GM19043 (cell line): ENCODE data around the gene ATP8B3.

Experiments
- ATAC-seq: cut with Tn5 transposase; IDR thresholded peaks from one replicate; pipeline ENCODE4 v1.9.1; 2021; ENCODE audit warnings: low read depth; ENCODE audit not compliant: unreplicated experiment

Gene ATP8B3

DNA sequence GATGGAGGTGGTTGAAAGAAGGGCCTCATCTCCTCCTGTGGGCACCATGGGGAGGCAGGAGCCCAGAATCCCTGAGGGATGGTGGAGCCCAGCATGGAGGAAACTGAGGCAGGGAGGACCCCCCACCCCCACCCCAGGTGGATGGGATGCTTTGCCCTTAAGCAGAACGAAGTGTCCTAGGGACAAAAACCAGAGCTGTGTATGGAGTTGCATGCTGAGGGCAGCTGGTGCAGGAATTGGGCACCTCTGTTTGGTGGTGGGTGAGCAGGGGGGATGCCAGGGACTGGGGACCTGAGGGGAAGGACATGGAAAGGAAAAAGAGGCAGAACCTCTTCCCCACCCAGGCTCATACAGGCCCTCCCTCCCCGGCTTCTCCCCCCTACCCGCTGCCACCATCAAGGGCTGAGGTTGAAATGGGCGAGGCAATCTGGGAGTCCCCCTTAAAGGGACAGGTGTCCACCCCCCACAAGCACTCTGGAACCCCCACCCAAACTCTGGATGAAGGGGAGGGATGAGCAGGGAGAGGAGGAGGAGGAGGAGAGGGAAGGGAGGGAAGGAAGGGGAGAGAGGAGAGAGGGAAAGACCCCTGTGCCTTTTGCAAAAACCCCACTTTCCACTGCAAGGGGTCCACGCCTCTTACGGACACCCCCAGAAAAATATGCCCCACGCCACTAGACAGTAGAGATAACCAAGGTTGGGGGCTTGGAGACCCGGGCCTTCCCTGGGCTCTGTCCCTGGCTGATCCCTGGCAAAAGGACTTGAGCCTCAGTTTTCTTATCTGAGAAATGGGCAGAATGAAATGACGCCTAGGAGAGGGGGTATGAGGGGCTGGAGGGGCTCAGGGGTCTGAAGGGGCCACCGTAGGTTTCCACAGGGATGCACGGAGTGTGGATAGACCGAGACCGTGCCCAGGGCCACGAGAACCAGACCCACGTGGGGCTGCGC, 52.8 kb downstream of the ATP8B3 start:
- ATAC-seq: no peak

DNA sequence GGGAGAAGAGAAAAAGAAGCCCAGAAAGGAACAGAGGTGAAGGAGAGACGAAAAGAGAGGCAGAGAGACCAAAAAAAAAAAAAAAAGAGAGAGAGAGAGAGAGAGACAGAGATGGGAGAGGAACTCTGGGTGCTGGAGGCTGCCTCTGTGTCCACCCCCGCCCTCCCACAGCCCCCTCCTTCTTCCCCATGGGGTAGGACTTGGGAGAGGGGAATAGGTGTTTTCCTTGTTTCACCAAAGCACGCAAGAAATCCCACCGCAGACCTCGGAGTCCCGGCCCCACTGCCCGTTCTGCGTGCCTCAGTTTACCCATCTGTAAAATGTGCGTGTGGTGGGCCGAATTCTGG, 53.9 kb downstream of the ATP8B3 start:
- ATAC-seq: no peak

DNA sequence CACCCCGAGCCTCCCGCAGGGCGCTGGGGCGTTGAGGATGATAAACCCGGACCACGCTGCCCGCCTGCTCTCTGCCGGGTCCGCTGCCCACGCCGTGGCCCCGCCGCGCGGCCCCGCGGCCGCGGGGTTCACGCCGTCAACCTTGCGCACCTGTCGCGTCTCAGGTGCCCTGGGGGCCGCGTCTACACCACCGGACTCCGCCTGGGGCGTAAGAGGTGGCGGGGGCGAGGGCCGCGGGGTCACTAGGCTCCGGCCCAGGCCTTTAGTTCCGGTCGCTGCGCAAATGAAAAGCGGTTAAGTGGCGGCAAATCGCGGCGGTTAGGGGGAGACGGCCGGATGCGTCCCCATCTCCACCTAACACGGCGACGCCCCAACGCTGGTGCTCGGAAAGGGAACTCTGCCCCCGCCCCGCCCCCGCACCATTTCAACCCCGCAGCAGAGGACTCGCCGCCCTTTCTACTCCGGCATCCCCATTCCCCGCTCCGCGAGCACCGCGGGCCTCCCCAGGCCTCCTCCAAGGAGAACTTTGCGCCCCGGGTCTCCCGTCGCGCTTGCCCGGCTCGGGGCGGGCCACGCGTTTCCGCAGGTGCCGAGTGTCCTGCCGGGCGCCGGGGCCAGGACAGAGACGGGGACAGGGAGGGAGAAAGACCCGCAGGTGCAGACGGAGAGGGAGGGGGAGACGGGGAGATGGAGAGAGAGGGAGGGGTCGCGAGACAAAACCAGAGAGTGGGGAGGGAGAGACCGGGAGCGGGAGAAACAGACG, 54.4 kb downstream of the ATP8B3 start:
- no peak for ATAC-seq

DNA sequence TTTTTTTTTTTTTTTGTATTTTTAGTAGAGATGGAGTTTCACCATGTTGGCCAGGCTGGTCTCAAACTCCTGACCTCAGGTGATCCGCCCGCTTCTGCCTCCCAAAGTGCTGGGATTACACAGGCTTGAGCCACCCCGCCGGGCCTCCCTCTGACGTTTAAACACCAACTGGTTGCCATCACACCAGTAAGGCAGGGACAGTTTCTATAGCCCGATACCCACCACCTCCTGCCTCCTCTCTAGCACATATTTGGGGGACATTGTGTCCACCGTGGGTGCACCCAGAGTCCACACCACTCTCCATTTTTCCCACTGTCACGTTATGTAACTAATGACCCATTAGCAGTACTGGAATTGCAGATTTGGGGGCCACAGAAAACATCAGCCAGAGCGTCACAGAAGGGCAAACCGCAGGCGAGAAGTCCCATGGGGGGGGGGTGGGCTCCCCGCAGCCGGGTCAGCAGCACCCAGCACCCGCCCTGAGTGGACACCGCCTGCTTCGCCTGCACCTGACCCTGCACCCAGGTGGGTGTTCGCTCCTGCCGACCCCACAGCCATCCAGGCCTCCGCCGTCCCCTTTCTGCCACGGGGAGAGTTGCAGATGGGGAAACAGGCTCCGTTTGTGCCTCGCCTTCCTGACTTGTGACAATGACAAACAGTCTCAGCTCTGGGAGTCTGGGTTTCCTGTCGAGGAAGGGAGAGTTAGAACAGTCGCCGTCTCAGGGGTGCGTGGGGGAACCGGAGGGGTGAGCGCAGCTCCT, 55.2 kb downstream of the ATP8B3 start:
- no peak for ATAC-seq

DNA sequence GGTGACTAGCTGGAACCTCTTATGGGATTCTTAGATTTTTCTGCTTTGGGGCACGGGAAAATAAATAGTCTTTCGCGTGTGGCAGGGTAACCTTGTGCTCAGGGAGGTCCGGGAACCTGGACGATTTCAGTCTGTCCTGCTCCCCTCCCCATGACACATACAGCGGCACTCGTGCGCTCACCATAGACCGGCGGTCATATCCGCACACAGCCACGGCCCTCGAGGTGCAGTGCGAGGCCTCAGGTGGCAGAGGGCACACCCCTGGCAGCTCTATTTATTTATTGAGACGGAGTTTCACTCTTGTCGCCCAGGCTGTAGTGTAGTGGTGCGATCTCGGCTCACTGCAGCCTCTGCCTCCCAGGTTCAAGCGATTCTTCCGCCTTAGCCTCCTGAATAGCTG, 55.8 kb downstream of the ATP8B3 start:
- no peak for ATAC-seq

DNA sequence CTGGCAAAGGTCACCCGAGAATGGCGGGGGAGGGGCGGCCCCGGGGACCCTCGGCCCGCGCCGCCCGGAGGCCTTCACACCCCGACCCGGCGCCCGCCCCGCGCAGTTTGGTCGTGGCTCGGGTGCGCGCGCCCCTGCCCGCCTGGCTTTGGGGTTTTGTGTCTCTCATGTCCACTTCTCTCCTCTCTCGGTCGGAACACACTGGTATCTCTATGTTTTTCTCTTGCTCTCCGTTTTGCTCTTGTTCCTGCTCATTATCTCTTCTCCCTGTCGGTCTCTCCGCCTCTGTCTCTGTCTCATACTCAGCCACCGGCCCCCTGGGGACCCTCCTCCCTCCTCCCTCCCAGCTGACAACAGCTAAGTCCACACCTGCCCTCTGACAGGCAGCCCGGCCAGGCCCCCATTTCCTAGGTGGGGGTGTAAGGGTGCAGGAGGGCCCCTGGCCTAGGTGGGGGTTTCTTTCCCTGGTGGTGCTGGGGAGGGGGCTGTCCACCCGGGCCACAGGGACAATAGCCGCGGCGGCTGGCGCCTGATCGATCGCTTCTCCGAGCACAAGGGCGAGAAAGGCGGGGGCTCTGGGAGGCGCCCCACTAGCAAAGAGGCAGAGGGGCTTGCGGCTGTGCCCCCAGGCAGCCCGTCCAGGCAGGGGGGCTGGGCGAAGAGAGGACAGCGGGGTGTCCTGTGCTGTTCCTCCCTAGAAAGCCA, 56.5 kb downstream of the ATP8B3 start:
- ATAC-seq: no peak

DNA sequence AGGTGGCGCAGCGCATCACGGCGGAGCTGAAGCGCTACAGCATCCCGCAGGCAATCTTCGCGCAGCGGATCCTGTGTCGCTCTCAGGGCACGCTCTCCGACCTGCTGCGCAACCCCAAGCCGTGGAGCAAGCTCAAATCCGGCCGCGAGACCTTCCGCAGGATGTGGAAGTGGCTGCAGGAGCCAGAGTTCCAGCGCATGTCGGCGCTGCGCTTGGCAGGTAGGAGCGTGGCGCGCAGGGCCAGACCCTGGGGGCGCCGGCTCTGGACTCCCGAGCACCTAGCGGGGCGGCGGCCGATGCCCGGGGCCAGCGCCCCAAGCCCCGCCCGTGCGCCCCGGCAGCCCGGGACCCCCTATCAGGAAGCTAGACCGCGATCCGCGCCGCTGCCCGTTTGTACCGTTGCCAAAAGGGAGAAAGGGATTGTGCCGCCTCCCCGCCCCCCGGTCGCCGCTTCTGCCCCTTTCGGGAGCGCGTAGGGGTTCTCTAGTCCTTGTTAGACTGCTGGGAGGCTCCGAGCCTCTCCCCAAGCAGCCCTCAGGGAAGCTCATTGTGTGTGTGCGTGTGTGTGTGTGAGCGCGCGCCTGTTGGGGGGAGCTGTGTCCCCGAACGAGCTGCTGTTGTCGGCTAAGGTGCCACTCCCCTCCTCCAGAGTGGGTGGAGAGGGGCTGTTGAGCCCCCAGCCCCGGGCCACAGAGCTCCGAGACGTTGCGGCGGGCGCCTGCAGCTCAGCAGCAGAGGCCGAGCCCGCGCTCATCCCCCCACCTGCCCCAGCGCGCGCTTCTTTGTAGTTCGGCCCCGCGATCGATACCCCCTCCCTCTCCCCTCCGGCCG, 57.2 kb downstream of the ATP8B3 start:
- ATAC-seq: no peak

DNA sequence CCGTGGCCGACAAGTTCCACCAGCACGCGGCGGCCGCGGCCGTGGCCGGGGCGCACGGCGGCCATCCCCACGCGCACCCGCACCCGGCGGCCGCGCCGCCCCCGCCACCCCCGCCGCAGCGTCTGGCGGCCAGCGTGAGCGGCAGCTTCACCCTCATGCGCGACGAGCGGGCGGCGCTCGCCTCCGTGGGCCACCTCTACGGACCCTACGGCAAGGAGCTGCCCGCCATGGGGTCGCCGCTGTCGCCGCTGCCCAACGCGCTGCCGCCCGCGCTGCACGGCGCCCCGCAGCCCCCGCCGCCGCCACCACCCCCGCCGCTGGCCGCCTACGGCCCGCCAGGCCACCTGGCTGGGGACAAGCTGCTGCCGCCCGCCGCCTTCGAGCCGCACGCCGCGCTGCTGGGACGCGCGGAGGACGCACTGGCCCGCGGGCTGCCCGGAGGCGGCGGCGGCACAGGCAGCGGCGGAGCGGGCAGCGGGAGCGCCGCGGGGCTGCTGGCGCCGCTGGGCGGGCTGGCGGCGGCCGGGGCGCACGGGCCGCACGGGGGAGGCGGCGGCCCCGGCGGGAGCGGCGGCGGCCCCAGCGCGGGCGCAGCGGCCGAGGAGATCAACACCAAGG, 57.9 kb downstream of the ATP8B3 start:
- no peak for ATAC-seq

DNA sequence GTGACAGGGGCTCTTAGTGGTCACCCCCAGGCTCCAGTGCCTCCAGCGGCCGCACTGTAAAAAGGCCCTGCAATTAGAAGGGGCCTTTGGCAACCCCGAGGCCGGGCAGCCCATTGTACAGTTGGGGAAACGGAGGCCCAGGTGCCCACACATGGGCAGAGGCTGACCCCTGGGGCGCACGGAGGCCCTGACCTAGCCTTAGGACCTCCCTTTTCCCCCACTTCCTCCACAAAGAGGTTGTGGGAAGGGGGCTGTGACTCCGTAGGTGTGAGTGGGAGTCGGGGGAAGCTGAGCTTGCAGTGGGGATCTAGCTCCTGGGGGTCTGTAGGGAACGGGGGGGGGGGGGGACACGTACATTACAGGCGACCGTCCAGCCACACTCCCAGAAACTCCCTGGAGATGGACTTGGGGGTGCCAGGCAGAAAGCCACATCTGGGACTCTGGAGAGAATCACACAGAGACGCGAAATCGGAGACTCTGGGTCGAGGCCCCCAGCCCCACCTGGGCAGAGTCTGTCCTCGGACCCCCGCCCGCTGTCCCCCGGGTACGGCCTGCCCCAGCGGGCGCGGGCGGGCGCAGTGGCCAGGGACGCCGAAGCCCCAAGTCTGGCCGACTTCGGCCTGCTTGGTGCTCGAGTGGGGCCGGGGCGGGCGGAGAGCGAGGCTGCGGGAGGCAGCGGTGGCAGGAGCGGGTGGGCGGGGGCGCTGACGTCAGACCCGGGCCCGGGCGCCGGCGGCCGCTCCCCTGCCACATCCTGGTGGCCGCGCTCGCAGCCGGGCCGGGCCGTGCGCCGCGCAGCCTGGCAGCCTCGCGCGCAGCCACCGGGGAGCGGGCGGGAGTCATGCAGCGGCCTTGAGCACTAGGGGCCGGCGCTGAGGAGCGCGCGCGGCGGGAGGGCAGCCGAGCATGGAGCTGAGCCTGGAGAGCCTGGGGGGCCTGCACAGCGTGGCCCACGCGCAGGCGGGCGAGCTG, 59.0 kb downstream of the ATP8B3 start, which contains the start of gene ONECUT3:
Gene ONECUT3 (plus strand): TSS at position 750 of the 972 bp plus-strand sequence. CDS start 157 bp downstream, at position 907.
- ATAC-seq: no peak

DNA sequence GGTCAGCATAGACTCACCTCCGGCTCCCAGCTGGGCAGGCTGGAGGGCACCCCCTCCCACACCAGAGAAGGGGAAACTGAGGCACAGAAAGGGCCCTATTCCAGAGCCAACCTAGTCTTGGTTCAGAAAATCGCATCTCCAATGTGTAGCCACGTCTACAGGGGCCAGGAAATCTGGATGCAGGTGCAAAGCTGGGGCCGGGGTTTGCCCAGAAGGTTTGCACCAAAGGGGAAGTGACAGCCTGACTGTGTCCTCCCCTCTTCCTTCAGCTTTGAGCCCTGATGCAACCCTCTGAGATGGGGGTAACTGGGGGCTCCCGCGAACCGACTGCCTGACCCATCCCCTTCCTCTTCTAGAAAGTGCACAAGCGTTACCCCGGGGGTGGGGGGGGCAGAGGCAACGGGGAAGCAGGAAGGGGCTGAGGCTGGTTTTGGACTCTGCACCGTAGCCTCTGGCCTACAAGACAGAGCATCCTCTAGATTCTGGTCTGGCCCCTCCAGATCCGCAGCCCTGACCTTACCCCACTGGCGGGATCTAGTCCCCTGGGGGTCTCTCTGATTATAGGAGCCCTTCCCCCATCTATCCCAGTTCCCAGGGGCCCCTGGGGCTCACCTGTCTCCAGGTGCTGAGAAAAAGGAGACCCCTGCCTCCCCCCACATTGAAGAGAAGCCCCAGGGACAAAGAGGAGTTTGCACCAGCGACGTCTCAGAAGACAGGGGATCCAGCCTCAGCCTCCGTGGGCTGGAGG, 59.9 kb downstream of the ATP8B3 start:
- ATAC-seq: no peak

DNA sequence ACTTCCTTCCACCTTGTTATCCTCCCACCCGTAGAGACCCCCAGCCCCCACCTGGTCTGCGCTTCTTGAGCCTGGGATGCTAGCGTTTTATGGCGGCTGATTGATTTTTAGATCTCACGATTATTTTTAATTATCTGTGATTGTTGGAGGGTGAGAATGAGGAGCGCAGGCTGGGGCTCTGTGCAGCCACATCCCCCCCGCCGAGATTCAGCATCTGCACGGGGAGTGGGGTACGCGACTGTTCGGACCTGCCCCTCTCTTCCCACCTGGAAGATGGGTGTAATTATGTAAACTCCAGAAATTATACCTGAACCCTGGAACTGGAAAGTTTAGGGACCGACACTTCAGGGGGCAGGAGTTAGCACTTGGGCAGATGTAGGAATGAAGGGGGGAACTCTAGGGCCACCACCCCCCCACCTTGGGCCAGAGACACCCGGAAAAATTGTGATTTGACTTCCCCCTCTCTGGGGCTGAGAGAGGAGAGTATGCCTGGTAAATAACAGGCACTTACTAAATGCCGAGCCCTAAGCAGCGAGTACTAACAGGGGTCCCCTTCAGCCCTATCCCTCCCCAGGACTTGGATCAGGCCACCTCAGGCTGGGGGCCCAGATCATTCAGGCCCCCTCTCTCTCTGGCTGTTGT, 60.6 kb downstream of the ATP8B3 start:
- no peak for ATAC-seq

DNA sequence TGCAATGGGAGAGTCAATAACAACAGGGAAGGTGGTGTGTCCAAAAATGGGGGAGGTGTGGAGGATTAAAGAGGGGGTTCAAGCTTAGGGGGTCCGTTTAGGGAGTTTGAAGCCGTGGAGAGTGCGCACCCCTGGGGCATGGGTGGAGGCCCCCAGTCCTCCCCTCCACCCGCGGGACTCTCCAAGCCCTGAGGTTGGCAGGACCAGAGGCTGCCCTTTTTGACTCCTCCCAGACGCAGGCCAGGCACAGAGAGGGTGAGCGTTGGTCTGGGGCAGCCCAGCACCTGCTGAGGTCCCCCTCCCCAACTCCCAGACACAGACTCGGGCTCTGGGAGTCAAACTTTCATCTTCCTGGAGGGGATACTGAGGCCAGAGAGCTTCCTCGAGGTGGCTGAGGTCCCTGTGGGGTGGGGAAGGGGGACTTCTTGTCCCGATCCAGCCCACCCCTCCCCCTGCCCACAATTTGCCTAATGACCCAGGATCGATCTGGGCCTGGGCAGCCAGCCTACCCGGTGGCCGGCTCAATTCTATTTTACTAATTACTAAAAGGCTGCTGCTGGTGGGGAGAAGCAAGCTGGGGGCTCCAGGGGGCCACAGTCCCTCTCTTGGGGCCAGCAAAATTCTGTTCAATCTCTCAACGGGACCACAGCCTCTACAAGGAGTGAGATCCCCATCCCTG, 61.6 kb downstream of the ATP8B3 start:
- ATAC-seq: no peak

DNA sequence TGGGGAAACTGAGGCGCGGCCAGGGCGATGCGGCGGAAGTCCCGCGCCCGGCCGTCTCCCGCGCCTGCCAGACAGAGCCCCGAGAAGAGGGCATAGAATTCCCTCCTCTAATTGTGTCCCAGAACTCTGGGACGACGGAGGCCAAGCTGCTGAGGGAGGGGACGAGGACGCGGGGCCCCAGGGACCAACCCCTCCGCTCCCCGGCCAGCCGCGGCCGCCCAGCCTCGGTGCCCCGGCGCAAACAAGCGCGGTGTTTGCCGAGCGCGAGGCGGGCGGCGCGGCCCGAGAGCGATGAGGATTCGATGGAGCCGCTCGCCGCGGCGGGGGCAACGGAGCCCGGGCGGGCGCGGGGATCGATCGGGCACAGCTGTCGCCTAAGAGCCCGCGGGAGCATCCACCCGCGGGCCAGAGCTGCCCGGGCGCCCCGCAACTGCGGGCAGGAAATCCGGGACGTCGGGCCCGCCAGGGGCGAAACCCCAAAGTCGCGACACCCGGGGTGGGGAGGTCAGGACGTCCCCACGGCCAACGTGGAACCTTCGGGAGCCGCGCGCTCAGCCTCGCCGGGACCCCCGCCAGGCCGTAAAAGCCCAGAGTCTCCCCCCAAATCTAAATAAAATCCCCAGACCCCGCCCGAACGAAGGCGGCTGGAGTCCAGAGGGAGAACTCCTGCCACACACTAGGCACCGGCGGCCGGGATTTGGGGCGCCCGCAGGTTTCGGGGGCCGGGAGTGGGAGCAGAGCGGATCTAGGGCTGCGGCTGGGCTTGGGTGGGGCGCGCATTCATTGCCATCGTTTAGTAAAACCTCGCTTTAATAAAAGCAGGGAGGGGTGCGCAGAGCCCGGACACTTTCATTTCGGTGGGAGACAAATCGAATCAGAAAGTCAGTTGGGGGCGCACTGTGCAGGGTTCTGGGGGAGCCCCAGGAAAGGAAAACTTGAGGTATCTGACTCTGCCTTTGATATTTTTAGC, 62.4 kb downstream of the ATP8B3 start:
- ATAC-seq: no peak

DNA sequence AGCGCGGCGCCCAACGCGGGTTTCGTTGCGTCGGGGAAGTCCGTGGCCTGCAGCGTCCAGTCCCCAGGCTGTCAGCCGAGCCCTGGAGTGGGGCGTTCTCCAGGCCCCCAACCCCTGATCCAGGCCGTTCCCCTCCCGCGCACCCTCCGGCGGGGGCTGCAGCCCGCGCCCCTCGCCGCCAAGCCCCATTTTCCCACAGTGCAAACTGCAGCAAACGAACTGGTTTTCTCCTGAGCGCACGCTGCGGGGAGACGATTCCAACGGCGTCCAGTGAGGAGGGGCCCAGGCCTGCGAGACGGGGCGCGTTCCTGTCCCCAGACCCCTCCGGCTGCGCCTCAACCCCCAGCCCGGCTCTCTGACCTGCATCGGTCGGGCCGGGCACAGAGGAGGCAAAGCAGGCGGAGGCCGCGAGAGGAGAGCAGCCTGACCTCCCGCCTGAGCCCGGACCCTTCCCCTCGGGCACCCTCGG, 63.2 kb downstream of the ATP8B3 start:
- no peak for ATAC-seq
